HG03457 (cell line): Measurements from ENCODE around the gene RHCG.
"Not testable (repeated sequence)": the region's sequence is repeated elsewhere in the genome, so short reads cannot be mapped to it uniquely, and the experiment has no call there.

Source experiments
- ATAC-seq: cut with Tn5 transposase; IDR thresholded peaks from one replicate; pipeline ENCODE4 v1.9.1; 2021; ENCODE audit warnings: moderate number of reproducible peaks; ENCODE audit not compliant: unreplicated experiment

Gene RHCG

DNA sequence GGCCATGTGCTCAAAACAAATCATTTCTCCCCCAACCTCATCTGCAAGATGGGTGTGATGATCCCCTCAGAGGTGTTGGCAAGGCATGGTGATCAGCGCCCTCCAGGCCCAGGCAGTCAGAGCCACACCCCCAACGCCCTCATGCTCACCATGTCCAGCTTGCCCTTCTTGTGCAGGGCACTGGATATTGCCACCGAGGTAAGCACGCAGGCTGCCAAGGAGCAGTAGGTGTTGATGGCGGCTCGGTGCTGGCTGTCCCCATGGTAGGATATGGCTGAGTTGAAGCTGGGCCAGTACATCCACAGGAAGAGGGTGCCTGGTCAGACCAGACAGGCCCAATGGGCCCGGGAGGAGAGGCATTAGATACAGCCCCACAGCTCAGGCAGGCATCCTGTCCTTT, 17.2 kb downstream of the RHCG start:
- ATAC-seq = no peak

DNA sequence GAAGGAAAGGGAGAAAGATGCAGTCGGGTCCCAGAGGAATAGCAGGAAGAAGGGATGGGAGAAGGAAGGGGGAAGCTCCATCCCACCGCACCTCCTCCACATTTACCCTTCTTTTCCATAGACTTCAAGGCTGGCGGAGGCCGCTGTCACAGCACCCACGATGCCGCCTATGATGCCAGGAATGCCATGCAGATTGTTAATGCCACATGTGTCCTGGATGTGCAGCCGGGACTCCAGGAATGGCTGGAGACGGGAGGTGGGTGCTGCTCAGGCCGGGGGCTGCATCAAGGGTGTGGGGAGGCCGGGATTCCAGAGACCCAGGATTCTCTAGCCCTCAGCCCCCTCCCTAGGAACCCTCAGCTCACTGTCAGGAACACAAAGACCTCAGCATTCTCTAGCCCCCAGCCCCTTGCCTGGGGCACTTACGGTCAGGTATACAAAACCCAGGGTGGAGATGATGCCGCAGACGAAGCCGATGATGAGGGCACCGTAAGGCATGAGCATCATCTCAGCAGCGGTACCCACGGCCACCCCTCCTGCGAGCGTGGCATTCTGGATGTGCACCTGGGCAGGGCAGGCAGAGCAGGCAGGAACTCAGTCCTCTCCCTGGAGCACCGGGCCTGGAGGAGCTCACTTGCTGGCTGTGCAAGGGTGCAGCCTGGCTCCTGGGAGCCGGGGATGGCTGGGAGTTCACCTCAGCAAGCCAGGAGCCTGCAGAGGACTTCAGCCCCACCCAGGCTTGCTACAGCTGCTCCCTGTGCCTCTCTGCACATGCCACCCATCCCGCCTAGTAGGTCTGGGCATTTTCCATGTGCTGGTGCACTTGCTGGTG, 18.8 kb downstream of the RHCG start:
- no peak for ATAC-seq

- no peak for ATAC-seq
These were observed 20.7 kb downstream of the RHCG start for GRCh38 chr15:89475661-89476060.

DNA sequence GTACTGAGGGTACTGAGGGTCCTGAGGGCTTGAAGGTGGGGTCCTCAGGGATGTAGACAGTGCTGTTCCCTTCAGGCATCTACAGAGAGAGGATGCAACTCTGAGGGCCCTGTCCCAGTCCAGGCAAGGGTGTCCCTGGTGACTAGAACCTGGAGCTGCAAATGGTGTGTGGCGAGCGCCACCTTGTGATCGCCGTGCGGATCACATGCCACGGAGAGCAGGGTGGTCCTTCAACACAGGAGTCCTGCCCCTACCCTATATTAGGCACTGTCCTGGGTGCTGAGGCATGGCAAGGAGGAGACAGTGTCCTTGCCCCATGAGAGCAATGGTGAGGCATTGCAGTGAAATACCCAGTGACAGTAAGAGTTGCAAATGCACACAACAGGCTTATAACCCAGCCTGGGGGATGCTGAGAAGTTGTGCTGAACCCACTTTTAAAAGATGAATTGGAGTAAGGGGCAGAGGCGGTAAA, 23.6 kb downstream of the RHCG start:
- ATAC-seq = no peak

DNA sequence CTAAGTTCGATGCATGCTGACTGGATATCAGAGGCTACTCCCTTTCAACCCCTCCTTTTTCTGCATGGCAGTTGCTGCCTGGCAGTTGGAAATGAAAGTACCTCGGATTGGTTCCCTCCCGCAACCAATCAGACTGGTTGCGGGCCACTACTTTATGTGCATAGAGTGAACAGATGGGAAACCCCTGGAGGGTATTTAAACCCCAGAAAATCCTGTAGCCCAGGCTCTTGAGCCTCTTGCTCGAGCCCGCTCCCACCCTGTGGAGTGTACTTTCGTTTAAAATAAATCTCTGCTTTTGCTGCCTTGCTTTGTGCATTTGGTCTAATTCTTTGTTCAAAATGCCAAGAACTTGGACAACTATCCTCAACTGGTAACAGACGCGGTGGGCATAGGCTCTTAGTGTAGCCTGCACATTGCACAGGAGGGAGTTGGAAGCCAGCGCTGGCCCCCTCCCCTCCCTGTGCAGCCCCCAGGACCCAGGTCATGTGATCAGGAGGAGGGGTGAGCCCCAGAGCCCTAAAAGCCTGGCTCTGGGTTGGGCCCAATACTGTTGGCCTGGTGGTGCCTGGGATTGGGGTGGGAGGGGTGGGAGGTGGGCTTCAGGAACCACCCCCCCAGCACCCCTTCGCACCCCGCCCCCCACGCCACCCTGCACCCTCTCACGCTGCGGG, 26.8 kb downstream of the RHCG start:
- no peak for ATAC-seq

DNA sequence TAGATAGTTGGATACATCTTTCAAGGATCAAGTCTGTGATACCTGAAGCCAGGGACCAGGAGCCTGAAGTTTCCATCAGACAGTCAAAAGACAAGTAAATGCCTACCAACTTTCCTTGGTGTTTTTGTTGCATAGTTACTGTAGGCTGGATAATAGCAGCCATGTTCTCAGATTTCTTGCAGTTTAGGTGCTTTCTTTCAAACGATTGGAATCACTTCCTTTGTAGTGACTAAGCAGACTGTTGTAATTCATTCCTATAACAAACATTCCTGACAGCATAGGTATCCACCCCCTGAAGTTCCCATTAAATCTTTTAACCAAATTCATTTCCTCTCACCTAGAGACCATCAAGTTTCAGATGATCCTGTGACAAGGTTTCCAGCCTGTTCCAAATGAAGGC, 27.6 kb downstream of the RHCG start:
- ATAC-seq = not testable (repeated sequence)

DNA sequence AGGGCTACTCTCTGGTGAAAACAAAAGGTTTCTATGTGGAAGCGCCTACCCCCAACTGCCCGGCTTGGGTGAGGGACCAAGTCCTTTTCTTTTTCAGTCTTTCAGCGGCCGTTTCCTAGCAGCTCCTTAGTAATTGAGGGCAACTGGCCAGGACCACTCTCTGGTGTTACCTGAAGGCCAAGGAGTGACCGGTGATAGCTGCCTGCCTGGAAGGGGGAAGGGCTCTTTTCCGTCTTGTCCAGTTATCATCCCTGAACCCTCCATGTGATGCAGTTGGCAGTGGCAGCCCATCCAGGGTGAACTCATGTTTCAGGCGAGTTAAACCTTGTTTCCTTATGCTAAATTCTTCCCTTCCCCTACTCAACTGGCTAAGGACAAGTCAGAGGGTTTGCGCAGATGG, 33.3 kb downstream of the RHCG start:
- ATAC-seq = no peak

- no peak for ATAC-seq
These were observed 34.0 kb downstream of the RHCG start for GRCh38 chr15:89462198-89462912.

DNA sequence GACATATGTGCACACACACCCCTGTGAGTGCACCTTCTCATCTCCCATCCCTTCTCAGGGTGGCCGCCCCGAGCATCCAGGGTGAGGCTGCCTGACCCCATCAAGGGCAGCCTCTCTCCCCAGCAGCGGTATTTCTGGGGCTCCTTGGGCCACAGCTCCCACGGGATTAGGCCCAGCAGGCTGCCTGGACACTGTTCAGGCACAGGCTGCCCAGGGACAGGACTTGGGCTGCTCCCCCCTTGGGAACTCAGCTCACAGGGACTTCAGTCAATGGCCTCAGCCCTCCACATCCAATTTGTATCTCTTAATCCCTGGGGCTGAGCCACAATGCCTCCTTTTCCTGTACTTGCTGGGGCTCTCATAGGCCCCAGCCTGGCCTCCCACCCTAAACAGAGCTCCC, 35.0 kb downstream of the RHCG start:
- no peak for ATAC-seq

DNA sequence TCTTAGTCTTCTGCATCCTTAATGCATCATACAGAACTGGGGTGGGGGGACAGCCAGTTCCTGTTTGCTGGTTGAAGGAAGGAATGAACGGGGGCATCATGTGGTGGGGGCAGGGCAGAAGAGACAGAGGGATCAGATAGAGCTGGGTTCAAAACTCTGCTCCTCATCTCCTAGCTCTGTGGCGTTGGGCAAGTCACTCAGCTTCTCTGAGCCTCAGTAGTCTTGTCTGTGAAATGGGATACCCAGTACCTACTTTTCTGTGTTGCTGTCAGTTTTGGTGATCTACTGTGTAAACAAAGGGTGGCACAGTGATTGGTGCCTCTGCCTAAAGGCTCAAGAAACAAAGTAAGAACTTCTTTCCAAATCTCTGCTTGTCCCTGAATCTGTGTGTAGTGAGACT, 36.3 kb downstream of the RHCG start:
- no peak for ATAC-seq

DNA sequence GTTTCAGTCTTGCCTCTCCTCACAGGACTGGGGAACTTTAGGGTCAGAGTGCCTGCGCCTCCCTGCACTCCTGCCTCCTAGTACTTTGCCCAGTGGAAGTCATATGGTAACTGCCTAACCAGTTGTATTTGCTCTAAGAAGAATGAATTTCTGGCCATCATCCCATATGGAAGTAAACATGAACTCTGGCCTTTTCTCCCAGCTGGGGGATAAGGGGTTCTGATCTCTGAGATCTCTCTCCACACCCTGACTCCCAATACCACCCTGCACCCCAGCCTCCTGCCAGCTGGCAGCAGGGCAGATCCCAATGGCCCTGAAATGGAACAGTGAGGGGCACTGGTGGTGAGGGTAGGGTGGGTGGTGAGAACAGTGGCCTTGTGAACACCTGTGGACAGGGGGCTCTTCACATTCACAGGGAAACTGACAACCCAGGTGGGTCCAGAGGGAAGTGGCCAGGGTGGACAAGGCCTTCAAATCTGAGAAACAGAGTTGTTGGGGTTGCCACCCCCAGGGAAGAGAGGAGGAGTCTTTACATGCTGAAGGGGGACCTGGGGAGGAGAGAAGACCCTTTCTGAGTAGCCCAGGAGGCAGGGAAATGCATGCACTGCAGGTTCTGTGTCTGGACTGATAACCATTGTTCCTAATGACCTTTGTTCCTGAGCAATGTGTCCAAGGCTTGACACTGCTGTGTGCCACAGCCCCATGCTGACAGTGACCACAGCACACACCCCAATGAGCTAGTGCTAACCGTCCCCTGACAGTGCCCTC, 36.9 kb downstream of the RHCG start:
- ATAC-seq = no peak

DNA sequence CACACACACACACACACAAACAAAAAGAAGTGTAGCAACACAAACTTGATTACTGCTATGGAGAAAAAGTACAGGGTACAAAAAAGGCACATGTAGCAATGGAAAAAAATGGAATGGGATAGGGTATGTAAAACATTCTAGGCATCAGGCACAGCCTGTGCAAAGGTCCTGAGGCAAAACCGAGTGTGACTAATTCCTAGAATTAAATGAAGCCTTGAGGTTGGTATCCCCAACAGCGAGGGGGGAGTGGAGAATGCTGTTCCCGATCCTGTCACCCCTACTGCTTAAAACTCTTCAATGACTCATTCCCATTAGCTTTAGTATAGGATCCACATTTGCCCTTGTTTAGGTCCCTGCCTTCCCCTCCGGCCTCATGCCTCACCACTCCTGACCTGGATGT, 37.9 kb downstream of the RHCG start:
- ATAC-seq = no peak

- ATAC-seq = no peak
These were observed 39.3 kb downstream of the RHCG start for GRCh38 chr15:89457086-89457485.

DNA sequence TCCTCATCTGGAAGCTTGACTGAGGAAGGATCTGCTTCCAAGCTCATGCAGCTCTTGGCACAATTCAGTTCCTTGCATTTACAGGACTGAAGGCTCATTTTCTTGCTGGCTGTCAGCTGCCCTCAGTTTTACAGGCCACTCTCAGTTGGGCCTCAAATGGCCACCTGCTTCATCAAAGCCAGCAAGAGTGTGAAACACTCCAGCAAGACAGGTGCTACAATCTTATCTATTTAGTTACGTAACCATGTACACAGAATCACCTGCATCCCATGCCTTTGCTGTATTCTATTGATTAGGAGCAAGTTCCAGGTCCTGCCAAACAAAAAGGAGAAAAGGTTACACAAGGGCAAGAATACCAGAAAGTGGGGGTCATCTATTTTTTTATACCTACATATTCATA, 40.8 kb downstream of the RHCG start:
- no peak for ATAC-seq

- no peak for ATAC-seq
These were observed 44.0 kb downstream of the RHCG start for GRCh38 chr15:89452330-89452836.

DNA sequence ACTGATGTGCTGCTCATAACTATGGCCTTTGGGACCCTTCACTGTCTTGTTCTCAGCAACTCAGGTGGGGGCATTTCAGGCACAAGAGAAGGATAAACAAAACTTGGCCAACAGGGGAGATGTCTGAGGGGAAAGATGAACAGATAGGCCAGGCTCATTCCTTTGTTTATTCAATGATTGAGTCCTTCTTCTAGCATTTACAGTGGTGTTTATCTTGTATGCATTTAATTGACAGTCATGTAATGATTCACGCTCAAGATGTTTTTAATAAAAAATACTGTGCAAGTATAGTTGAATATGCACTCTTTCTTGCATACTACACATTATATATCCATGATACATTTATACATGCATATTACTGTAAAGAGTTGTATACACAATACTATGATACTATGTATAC, 44.5 kb downstream of the RHCG start:
- ATAC-seq = no peak

- no peak for ATAC-seq
These were observed 46.0 kb downstream of the RHCG start for GRCh38 chr15:89450076-89451006.

DNA sequence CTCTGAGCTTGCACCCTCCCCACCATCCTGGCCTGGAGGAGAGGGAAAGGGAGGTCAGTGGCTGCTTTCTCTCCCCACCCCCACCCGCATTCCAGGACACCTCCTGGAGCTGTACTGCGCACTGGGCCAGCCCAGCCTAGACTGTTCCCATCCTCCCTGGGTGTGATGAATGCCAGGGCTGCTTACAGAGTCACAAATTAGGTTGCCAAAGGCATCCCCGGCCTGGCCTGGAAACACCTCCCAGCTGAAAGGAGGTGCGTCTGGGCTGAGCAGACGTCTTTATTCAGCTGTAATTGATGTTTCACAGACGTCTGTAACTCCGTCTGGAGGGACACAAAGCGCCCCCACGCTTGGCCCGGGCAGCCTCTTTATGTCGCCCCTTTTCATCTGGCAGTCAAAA, 47.6 kb downstream of the RHCG start:
- no peak for ATAC-seq

DNA sequence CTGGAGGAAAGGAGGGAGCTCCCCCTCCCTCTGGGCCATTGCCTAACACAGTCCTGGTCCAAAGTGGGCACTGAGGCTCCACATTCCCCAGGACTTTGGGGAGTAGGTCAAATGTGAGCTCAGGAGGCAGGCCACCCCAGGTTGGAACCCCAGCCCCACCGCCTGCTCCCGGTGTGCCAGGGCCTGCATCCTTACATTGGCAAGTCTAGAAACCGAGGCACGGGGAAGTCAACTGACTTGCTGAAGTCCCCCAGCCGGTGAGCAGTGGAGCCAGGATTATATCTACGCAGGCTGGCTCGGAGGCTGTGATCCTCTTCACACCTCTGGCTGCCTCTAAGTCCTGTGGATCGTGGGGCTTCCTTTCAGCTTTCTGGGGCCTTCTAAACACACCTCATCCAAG, 48.7 kb downstream of the RHCG start:
- no peak for ATAC-seq
